A549 treated with CORT108297 at 1 μM for 4 hours (cell line): ENCODE results near the gene DSG3. TPM values are rescaled to one million over a fixed set of nuclear protein-coding genes. Genes with fewer than 3 reads are reported as not detected.

ENCODE experiments used
- total RNA-seq: library from RNA; stranded (reverse); fragments of 200-300 nt; extraction: Qiagen RNA extraction; gene quantifications from 5 replicates; pipeline ENCODE4 v1.2.3, GENCODE V29; 2022

DSG3 gene, protein sequence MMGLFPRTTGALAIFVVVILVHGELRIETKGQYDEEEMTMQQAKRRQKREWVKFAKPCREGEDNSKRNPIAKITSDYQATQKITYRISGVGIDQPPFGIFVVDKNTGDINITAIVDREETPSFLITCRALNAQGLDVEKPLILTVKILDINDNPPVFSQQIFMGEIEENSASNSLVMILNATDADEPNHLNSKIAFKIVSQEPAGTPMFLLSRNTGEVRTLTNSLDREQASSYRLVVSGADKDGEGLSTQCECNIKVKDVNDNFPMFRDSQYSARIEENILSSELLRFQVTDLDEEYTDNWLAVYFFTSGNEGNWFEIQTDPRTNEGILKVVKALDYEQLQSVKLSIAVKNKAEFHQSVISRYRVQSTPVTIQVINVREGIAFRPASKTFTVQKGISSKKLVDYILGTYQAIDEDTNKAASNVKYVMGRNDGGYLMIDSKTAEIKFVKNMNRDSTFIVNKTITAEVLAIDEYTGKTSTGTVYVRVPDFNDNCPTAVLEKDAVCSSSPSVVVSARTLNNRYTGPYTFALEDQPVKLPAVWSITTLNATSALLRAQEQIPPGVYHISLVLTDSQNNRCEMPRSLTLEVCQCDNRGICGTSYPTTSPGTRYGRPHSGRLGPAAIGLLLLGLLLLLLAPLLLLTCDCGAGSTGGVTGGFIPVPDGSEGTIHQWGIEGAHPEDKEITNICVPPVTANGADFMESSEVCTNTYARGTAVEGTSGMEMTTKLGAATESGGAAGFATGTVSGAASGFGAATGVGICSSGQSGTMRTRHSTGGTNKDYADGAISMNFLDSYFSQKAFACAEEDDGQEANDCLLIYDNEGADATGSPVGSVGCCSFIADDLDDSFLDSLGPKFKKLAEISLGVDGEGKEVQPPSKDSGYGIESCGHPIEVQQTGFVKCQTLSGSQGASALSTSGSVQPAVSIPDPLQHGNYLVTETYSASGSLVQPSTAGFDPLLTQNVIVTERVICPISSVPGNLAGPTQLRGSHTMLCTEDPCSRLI
- total RNA-seq, result 0.01 TPM in 3 of 5 replicates, not detected in the others

DNA sequence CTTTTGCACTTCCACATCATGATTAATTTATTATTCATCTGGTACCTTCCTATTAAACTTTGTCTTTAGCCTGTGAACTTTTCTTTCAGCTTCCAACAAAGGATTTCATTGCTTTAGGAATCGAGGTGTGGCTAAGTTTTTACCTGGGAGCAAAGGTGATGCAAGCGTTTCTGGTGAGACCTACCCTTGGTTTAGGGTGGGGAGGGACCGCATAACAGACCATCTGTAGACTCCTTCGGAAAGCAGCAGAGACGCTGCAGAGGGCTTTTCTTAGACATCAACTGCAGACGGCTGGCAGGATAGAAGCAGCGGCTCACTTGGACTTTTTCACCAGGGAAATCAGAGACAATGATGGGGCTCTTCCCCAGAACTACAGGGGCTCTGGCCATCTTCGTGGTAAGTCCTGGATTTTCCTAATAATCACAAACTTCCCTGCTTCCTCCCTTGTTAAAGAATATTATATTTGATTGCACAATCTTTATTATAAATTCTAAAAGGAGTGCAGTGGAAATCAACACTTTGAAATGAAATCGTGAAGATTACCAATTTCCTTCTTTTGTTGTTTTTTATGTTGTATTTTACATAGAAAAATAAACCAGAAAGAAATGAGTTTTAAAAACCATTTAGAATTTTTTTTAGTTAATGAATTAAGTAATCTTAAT, at the start of gene DSG3:
DSG3 (plus strand) TSS at position 212 of the 662 bp plus-strand sequence; CDS start at position 349, 137 bp downstream.

DNA sequence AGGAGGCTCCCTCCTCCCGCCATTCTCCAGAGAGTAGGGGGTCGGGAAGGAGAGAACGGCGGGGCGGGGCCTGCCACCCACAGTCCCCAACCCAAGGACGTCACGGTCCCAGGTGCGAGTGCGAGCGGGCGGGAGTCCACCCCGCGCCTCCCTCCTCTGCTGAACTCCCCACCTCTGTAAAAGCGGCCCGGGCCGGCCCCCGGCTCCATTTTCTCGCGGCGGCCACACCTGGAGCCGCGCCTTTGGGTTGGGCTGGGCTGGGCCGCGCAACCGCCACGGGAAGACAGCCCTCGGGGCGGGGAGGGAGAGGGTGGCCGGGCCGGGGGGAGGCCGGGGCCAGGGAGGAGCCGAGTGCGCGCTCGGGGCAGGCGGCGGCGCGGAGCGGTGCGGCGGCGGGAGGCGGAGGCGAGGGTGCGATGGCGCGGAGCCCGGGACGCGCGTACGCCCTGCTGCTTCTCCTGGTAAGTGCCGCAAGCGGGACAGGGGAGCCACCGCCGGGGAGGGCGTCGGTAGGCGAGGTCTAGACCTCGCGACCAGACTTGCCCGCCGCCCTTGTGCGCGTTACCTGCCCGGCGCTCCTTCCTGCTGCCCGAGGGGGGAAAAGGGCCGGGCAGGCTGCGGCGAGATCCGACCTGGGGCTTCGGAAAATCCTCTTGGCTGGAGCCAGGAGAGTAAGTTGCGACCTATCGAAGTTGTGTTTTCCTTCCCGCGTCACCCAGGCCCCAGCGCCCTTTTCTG, 50.5 kb downstream of the DSG3 start, which contains the start of gene DSG2:
DSG2 (plus strand) TSS at position 342 of the 738 bp plus-strand sequence; CDS start at position 417, 75 bp downstream.

Other genes starting within 250 kb of the DSG3 start
- gene DSG1, start 129.6 kb upstream of the DSG3 start, total RNA-seq, result not detected in 5 replicates
- gene DSG4, start 71.0 kb upstream of the DSG3 start, total RNA-seq, result not detected in 5 replicates
- gene DSG2, start 50.4 kb downstream of the DSG3 start, total RNA-seq, result 42.8 to 70.7 TPM (median 58.8 TPM) in 5 replicates
- gene TTR, start 144.1 kb downstream of the DSG3 start, total RNA-seq, result 0.08 to 0.24 TPM (median 0.14 TPM) in 4 of 5 replicates, not detected in the other
- gene B4GALT6, start 236.8 kb downstream of the DSG3 start, total RNA-seq, result 5.6 to 7.9 TPM (median 6.8 TPM) in 5 replicates